Endothelial cell of umbilical vein (primary cell): ENCODE measurements around the gene CCL16. TPM values are rescaled to one million over a fixed set of nuclear protein-coding genes. Genes with fewer than 3 reads are reported as not detected.

Experiments
- BruUV-seq: library from RNA; stranded (reverse); fragments of 400-500 nt; replicated peaks from 2 replicates; lab custom pipeline; 2021; lab: Mats Ljungman, UMichigan
- CTCF ChIA-PET: fragments of 300-600, 350-600 bp; sonication (Branson Sonifier 250); formaldehyde crosslinking; loops from one replicate; lab custom pipeline; 2021; ENCODE audit warnings: antibody characterized with exemption, inconsistent platforms; lab: Charles Lee
- POLR2A ChIA-PET: fragments of 300-600, 350-600 bp; sonication (Branson Sonifier 250); formaldehyde crosslinking; loops from one replicate; lab custom pipeline; 2021; ENCODE audit warnings: antibody characterized with exemption, inconsistent platforms; lab: Charles Lee
- DNase-seq: peaks from one replicate; pipeline ENCODE4 v3.0.0-alpha.2; 2011; ENCODE audit warnings: low read depth, low spot score
- FAIRE-seq: peaks from 2 replicates; lab custom pipeline; 2011; peaks lifted over from hg19 to GRCh38; lab: Jason Lieb, UNC
- H2AFZ ChIP-seq: 2 replicates; pipeline ENCODE4 v1.6.0; 2012; ENCODE audit warnings: low read depth, low read length, control low read depth, inconsistent platforms
- H3K27ac ChIP-seq: 2 replicates; pipeline ENCODE4 v1.5.1; 2011; ENCODE audit warnings: low read depth, mild to moderate bottlenecking, control low read depth, low read length, moderate library complexity; ENCODE audit not compliant: insufficient read depth
- H3K27me3 ChIP-seq, 2 experiments: 2 replicates each; pipeline versions ENCODE4 v1.6.0 to v1.6.1; 2011; ENCODE audit warnings: low read length in 2 of 2, mixed read lengths in 1 of 2; ENCODE audit not compliant: control insufficient read depth in 2 of 2, insufficient read depth in 2 of 2
- H3K36me3 ChIP-seq, 2 experiments: 2 replicates in 1 of 2; 3 replicates in 1 of 2; pipeline ENCODE4 v1.5.1; 2011; ENCODE audit warnings: low read length in 2 of 2, mild to moderate bottlenecking in 1 of 2, moderate library complexity in 1 of 2; ENCODE audit not compliant: control insufficient read depth in 2 of 2, insufficient read depth in 2 of 2; ENCODE audit errors: extremely low read depth in 1 of 2
- H3K4me1 ChIP-seq: 3 replicates; pipeline ENCODE4 v1.5.1; 2011; ENCODE audit warnings: mild to moderate bottlenecking, low read length; ENCODE audit not compliant: control insufficient read depth, insufficient read depth; ENCODE audit errors: extremely low read depth
- H3K4me2 ChIP-seq: 2 replicates; pipeline ENCODE4 v1.6.1; 2011; ENCODE audit warnings: low read length, control low read depth, mixed read lengths; ENCODE audit not compliant: insufficient read depth
- H3K4me3 ChIP-seq, 3 experiments: fragments of 200-600 bp in 1 of 3; sonication (generic), shearing (Covaris generic) in 1 of 3; replicated peaks in 1 of 3; 2 replicates each; pipeline ENCODE4 v1.5.1; 2011 to 2016; ENCODE audit warnings: control low read depth in 3 of 3, low read length in 3 of 3, mild to moderate bottlenecking in 2 of 3, inconsistent platforms in 1 of 3, low read depth in 1 of 3, moderate library complexity in 1 of 3; ENCODE audit not compliant: insufficient read depth in 1 of 3
- H3K79me2 ChIP-seq: 2 replicates; pipeline ENCODE4 v1.6.0; 2012; ENCODE audit warnings: low read length, inconsistent platforms; ENCODE audit not compliant: control insufficient read depth, insufficient read depth
- H3K9ac ChIP-seq: replicated peaks from 2 replicates; pipeline ENCODE3; 2011; ENCODE audit warnings: low read length, control low read depth; ENCODE audit not compliant: insufficient read depth; ENCODE audit errors: extremely low read depth
- H3K9me1 ChIP-seq: replicated peaks from 3 replicates; pipeline ENCODE4 v1.6.0; 2011; ENCODE audit warnings: mild to moderate bottlenecking, low read length; ENCODE audit not compliant: control insufficient read depth, insufficient read depth; ENCODE audit errors: extremely low read depth
- H3K9me3 ChIP-seq: replicated peaks from 2 replicates; pipeline ENCODE4 v1.5.1; 2012; ENCODE audit warnings: low read length, inconsistent platforms; ENCODE audit not compliant: control insufficient read depth, insufficient read depth
- H4K20me1 ChIP-seq: replicated peaks from 2 replicates; pipeline ENCODE3; 2011; ENCODE audit warnings: mild to moderate bottlenecking, low read length; ENCODE audit not compliant: control insufficient read depth, insufficient read depth; ENCODE audit errors: extremely low read depth
- CTCF ChIP-seq, 2 donors: IDR thresholded peaks; 1 replicate in 1 of 2; 2 replicates in 1 of 2; pipeline ENCODE4 v1.5.1; 2011; ENCODE audit warnings: low read length in 2 of 2, mild to moderate bottlenecking in 2 of 2, moderate library complexity in 2 of 2, control low read depth in 1 of 2, inconsistent platforms in 1 of 2, low read depth in 1 of 2; ENCODE audit not compliant: insufficient read depth in 1 of 2; ENCODE audit errors: extremely low read depth in 1 of 2
- EZH2 ChIP-seq: IDR thresholded peaks from 2 replicates; pipeline ENCODE4 v1.6.1; 2012; ENCODE audit warnings: borderline replicate concordance, low read depth, mild to moderate bottlenecking, moderate library complexity, low read length, inconsistent platforms; ENCODE audit not compliant: severe bottlenecking
- FOS ChIP-seq: IDR thresholded peaks from 2 replicates; pipeline ENCODE4 v1.6.1; 2011; ENCODE audit warnings: mild to moderate bottlenecking, low read length, moderate library complexity, borderline replicate concordance; ENCODE audit not compliant: insufficient read depth
- JUN ChIP-seq: IDR thresholded peaks from 2 replicates; pipeline ENCODE4 v1.6.1; 2011; ENCODE audit warnings: borderline replicate concordance, low read depth; ENCODE audit not compliant: insufficient read length, insufficient read depth
- MYC ChIP-seq: IDR thresholded peaks from one replicate; pipeline ENCODE4 v1.6.1; 2011; ENCODE audit warnings: mild to moderate bottlenecking, low read depth, low read length
- dilution Hi-C: fragments of 300-500 bp; cut with MboI; formaldehyde crosslinking; loops from one replicate; pipeline ENCODE4 v1.15.0; 2019; ENCODE audit warnings: low sequenced_read_pairs; ENCODE audit not compliant: extremely low pct_ligation_motif_present
- intact Hi-C: fragments of 100-400 bp; cut with micrococcal nuclease; formaldehyde crosslinking; loops from one replicate; pipeline ENCODE4 v1.10.0; 2022
- polyA plus RNA-seq, 4 experiments: library from polyadenylated mRNA; depleted of rRNA in 3 of 4; stranded (reverse) in 3 of 4; unstranded in 1 of 4; fragments of >200 nt; gene quantifications; 2 replicates each; pipeline versions ENCODE4 v1.2.1 to v1.2.3, GENCODE V29; 2011 to 2012; ENCODE audit warnings: missing spikeins in 1 of 4
- total RNA-seq: library from RNA; stranded (reverse); gene quantifications from 2 replicates; pipeline ENCODE4 v1.2.3, GENCODE V29; 2021
- TF ChIP-seq, protein P1 (sequence below): IDR thresholded peaks from 2 replicates; pipeline ENCODE4 v1.6.1; 2011; ENCODE audit not compliant: insufficient read depth, insufficient read length

The CCL16 gene
- total and polyA plus RNA-seq, 2 donors (not counting 3 experiments of a cell fraction or from before 2014, with no cell fraction given): 0.18 to 0.51 TPM

DNA sequence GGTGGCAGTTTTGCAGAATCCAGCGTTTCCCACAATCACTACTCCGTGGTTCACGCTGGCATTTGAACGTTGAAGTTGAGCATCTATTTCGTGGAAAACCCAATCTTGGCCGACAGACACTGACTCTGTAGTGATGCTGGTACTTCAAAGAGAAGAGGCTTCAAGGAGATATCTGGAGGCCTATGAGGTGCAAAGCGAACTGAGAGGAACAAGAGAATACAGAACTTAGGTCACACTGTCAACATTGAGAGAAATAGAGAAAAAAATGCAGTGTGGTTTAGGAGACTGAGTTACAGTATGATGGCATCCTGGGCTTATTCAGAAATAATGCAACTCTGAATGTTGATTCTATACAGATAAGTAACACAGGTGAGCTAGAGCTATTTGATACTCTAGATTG is 16.0 kb downstream of the CCL16 start:
- no peaks in the 10 kb centered on the region for H3K36me3 ChIP-seq
- H3K27me3 ChIP-seq: peaks cover 0 to 4% of the 10 kb centered on the region in 2 experiments
- DNase-seq (no peak), FAIRE-seq (no peak)
- no peaks in the 10 kb centered on the region for H4K20me1 ChIP-seq
- TF ChIP-seq CTCF (IDR thresholded peaks at IDR 0.05; ENCODE audit: extremely low read depth in 1 of 2, insufficient read depth in 1 of 2, low read depth in 1 of 2, low read length in 2 of 2) (no peak), EZH2 (no peak), MYC (no peak), JUN (no peak), FOS (no peak)
- TF ChIP-seq, protein P1, sequence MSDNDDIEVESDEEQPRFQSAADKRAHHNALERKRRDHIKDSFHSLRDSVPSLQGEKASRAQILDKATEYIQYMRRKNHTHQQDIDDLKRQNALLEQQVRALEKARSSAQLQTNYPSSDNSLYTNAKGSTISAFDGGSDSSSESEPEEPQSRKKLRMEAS: no peak
- BruUV-seq: no TSS peak
- no peaks in the 10 kb centered on the region for H3K4me1 ChIP-seq
- H3K9me3 ChIP-seq: no peaks in the 10 kb centered on the region
- no peak overlapping the region for H3K9ac ChIP-seq
- no peak overlapping the region for H3K27ac ChIP-seq
- no peaks in the 10 kb centered on the region for H3K9me1 ChIP-seq
- intact Hi-C loops (no loop called here), dilution Hi-C loops (no loop called here)
- H3K4me2 ChIP-seq: no peak overlapping the region
- H3K79me2 ChIP-seq: no peaks in the 10 kb centered on the region
- CTCF ChIA-PET: interaction anchor here (1.9 kb wide), 1 partner anchor 184 kb away, joined by 10 read pairs; no protein-coding TSS in a partner anchor
- POLR2A ChIA-PET: interaction anchor here (0.6 kb wide), 1 partner anchor 184 kb away, joined by 4 read pairs; no protein-coding TSS in a partner anchor
- no peak overlapping the region for H3K4me3 ChIP-seq
- no peak overlapping the region for H2AFZ ChIP-seq
